ENCODE data around the gene CIART. TPM values are rescaled to one million over a fixed set of nuclear protein-coding genes. Genes with fewer than 3 reads are reported as not detected.
A peak's percentile ranks its signal among the peaks of the same experiment; 100 is the strongest.
"Not testable (repeated sequence)": the region's sequence is repeated elsewhere in the genome, so short reads cannot be mapped to it uniquely, and the experiment has no call there.

CIART gene
- total RNA-seq, 2 donors from 2014 or later, result 0.69 to 1.6 TPM

GRCh38 chr1:150235294-150235851 is 47.0 kb upstream of the CIART start:
- Histone ChIP-seq H3K9ac (ENCODE audit: low read depth in 2 of 2, low read length in 2 of 2) (peak overlapping the region; percentile 91), H3K27ac (peak overlapping the region; percentile 93), H3K9me3 (no peaks in the 10 kb centered on the region), H3K27me3 (no peaks in the 10 kb centered on the region), H3K4me3 (peak overlapping the region; percentile 85), H3K36me3 (no peaks in the 10 kb centered on the region), H3K4me1 (no peaks in the 10 kb centered on the region)
- DNase-seq, result no peak
- no peak for TF ChIP-seq CTCF (IDR thresholded peaks at IDR 0.05)
- intact Hi-C loops (cut with DNase I), result no loop called here

GRCh38 chr1:150235852-150236613 is 46.3 kb upstream of the CIART start, which contains the start of gene ANP32E:
TSS of gene ANP32E (minus strand) at chr1:150236112. CDS start at chr1:150235786, 326 bp downstream.
- H3K27me3 ChIP-seq, result no peaks in the 10 kb centered on the region
- H3K9me3 ChIP-seq, result no peaks in the 10 kb centered on the region
- intact Hi-C loops (cut with DNase I), result no loop called here
- TF ChIP-seq CTCF (IDR thresholded peaks at IDR 0.05), result no peak
- H3K36me3 ChIP-seq, result no peaks in the 10 kb centered on the region
- peak within 1 kb of the TSS; percentile 85 for H3K4me3 ChIP-seq
- H3K4me1 ChIP-seq, result no peaks in the 10 kb centered on the region
- DNase-seq, result peak; percentile 96
- H3K27ac ChIP-seq, result peak within 1 kb of the TSS; percentile 93
- peak within 1 kb of the TSS; percentile 91 for H3K9ac ChIP-seq (ENCODE audit: low read depth in 2 of 2, low read length in 2 of 2)

DNA sequence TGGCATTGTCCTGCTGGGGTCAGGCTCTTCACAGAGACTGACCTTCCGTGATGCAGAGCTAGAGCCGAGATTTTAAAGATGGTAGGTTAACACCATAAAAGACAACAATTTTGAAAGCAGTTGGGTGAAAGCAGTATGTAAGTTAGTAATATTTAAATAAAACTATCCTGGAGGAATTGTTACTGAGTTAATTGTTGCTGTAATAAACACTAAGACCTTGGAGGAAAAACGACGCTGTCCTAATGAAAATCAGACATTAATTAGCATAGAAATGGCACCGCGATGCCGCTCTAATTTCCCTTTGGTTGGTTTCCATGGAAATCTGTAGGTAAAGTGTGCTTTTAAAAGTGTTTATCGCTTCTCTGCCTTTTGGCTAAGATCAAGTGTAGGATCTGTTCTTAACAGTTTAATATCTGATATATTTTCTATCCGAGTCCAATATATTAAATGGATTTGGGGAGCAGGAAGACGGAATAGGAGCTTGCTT is 45.7 kb upstream of the CIART start:
- Histone ChIP-seq H3K4me3 (peak overlapping the region; percentile 85), H3K9ac (ENCODE audit: low read depth in 2 of 2, low read length in 2 of 2) (peak overlapping the region in 1 of 2 donors; percentile 91), H3K36me3 (no peaks in the 10 kb centered on the region), H3K9me3 (no peaks in the 10 kb centered on the region), H3K27ac (no peak overlapping the region), H3K4me1 (no peaks in the 10 kb centered on the region), H3K27me3 (no peaks in the 10 kb centered on the region)
- intact Hi-C loops (cut with DNase I), result no loop called here
- no peak for TF ChIP-seq CTCF (IDR thresholded peaks at IDR 0.05)
- no peak for DNase-seq

DNA sequence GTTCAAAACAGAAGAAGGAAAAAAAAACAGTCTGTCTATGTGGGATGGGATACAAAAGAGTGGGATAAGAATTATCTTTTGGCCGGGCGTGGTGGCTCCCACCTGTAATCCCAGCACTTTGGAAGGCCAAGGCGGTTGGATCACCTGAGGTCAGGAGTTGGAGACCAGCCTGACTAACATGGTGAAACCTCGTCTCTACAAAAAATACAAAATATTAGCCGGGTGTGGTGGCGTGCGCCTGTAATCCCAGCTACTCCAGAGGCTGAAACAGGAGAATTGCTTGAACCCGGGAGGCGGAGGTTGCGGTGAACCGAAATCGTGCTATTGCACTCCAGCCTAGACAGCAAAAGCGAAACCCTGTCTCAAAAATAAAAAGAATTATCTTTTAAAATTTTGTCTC is 45.2 kb upstream of the CIART start:
- H3K27ac ChIP-seq; H3K4me1 ChIP-seq; DNase-seq; intact Hi-C loops (cut with DNase I); H3K9me3 ChIP-seq; H3K36me3 ChIP-seq; H3K9ac ChIP-seq (ENCODE audit: low read depth in 2 of 2, low read length in 2 of 2); H3K27me3 ChIP-seq; H3K4me3 ChIP-seq: not testable (repeated sequence)

- no peak for TF ChIP-seq CTCF (IDR thresholded peaks at IDR 0.05)
- H3K27me3 ChIP-seq, result no peaks in the 10 kb centered on the region
- no peak overlapping the region for H3K4me3 ChIP-seq
- H3K9ac ChIP-seq (ENCODE audit: low read depth in 2 of 2, low read length in 2 of 2), result no peak overlapping the region
- no peak overlapping the region for H3K27ac ChIP-seq
- no peaks in the 10 kb centered on the region for H3K4me1 ChIP-seq
- no peak for DNase-seq
- intact Hi-C loops (cut with DNase I), result no loop called here
- no peaks in the 10 kb centered on the region for H3K9me3 ChIP-seq
- H3K36me3 ChIP-seq, result no peaks in the 10 kb centered on the region
Observed at GRCh38 chr1:150237746-150238145, 44.6 kb upstream of the CIART start.

GRCh38 chr1:150243003-150243402 is 39.4 kb upstream of the CIART start:
- no peaks in the 10 kb centered on the region for H3K4me1 ChIP-seq
- intact Hi-C loops (cut with DNase I), result no loop called here
- no peaks in the 10 kb centered on the region for H3K27me3 ChIP-seq
- TF ChIP-seq CTCF (IDR thresholded peaks at IDR 0.05), result no peak
- H3K27ac ChIP-seq, result no peak overlapping the region
- no peaks in the 10 kb centered on the region for H3K36me3 ChIP-seq
- H3K4me3 ChIP-seq, result no peak overlapping the region
- no peaks in the 10 kb centered on the region for H3K9me3 ChIP-seq
- H3K9ac ChIP-seq (ENCODE audit: low read depth in 2 of 2, low read length in 2 of 2), result no peak overlapping the region
- no peak for DNase-seq
